Measurements from ENCODE around the gene MAP3K5.

Gene MAP3K5

DNA sequence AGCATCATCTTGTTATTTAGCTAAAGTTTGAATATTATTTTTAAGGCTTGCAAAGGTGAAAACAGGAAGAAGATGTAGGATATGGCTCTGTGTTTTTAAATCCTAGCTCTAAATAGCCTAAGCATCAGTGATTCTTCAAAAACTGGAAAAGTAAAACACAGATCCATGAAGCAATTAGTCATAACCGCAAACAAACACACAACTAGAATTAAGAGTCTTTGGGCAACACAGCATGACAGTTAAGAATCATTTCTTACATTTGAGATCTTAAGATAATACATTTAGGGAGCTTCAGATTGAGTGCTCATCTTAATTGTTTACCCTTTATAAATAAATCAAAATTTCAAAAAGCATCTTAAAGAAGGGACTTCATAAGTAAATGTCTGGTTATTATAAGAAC, 126.2 kb downstream of the MAP3K5 start:
- H3K9me2 ChIP-seq (replicated peaks; ENCODE audit: insufficient read depth, low read length) = no peaks in the 10 kb centered on the region
- TF ChIP-seq, protein P1, sequence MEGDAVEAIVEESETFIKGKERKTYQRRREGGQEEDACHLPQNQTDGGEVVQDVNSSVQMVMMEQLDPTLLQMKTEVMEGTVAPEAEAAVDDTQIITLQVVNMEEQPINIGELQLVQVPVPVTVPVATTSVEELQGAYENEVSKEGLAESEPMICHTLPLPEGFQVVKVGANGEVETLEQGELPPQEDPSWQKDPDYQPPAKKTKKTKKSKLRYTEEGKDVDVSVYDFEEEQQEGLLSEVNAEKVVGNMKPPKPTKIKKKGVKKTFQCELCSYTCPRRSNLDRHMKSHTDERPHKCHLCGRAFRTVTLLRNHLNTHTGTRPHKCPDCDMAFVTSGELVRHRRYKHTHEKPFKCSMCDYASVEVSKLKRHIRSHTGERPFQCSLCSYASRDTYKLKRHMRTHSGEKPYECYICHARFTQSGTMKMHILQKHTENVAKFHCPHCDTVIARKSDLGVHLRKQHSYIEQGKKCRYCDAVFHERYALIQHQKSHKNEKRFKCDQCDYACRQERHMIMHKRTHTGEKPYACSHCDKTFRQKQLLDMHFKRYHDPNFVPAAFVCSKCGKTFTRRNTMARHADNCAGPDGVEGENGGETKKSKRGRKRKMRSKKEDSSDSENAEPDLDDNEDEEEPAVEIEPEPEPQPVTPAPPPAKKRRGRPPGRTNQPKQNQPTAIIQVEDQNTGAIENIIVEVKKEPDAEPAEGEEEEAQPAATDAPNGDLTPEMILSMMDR (IDR thresholded peaks at IDR 0.05; ENCODE audit: insufficient read depth, low read length, poor library complexity, severe bottlenecking) = no peak
- no peak for TF ChIP-seq EZH2phosphoT487 (conservative IDR thresholded peaks at IDR 0.05; ENCODE audit: low read length)

DNA sequence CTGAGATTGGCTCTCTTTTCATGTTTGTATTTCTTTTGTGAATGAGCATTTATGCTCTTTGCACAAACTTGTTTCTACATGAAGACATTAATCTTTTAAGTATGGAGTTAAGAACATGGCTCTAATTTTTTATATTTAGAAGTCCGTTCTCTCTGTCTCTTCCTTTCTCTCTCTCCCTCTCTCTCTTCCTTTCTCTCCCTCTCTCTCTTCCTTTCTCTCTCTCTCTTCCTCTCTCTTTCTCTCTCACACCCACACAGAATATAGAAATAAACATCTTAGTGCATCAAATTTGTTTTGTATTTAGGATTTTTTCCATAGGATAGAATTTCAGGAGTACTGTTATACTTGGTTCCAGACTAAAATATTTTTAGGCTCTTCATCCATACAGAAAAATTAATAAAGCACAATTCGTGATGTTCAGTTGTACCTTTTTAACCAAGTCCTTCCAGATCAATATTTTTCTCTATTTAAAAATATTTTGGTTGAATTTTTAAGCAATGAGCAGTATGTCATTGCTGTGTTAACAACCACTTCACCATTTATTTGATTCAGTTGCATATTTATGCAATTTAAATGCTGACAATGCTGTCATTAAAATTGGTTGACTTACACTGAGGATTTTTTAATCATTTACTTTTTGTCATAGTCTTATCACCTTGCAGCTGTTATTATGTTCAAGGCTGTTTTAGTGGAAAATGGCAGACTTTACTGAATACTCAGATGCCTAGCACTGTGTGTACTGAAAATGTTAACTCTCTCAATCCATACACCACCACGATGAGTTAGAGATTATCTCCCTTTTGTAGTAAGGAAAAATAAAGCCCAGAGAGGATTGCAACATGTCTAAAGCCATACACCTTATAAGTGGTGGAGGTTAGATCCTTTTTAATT, 129.7 kb downstream of the MAP3K5 start:
- Histone ChIP-seq H3K27ac (ENCODE audit: low read depth, low read length) (no peak overlapping the region), H3K4me2 (ENCODE audit: low read depth, low read length, poor library complexity, severe bottlenecking) (no peak overlapping the region), H4K20me1 (ENCODE audit: low read depth, low read length) (no peaks in the 10 kb centered on the region), H3K36me3 (ENCODE audit: low read length) (no peaks in the 10 kb centered on the region), H3K27me3 (ENCODE audit: low read length) (no peaks in the 10 kb centered on the region), H3K9me3 (ENCODE audit: insufficient read depth, low read length) (no peaks in the 10 kb centered on the region), H3K79me2 (ENCODE audit: insufficient read depth, low read length) (no peaks in the 10 kb centered on the region), H3K4me3 (ENCODE audit: insufficient read depth, low read length, poor library complexity, severe bottlenecking) (no peak overlapping the region), H3K9me2 (replicated peaks; ENCODE audit: insufficient read depth, low read length) (no peaks in the 10 kb centered on the region), H3F3A (ENCODE audit: insufficient read depth) (no peaks in the 10 kb centered on the region), H3K9ac (ENCODE audit: low read length) (no peak overlapping the region), H2AFZ (ENCODE audit: low read depth, low read length, severe bottlenecking) (no peak overlapping the region)
- TF ChIP-seq EZH2phosphoT487 (conservative IDR thresholded peaks at IDR 0.05; ENCODE audit: low read length) = no peak
- TF ChIP-seq, protein P1 (IDR thresholded peaks at IDR 0.05; ENCODE audit: insufficient read depth, low read length, poor library complexity, severe bottlenecking) = no peak

More for the DNA sequence above, 126.2 kb downstream of the MAP3K5 start:
- Histone ChIP-seq H3K79me2 (ENCODE audit: insufficient read depth, low read length) (no peaks in the 10 kb centered on the region), H3K4me2 (ENCODE audit: low read depth, low read length, poor library complexity, severe bottlenecking) (no peak overlapping the region), H3K9ac (ENCODE audit: low read length) (no peak overlapping the region), H2AFZ (ENCODE audit: low read depth, low read length, severe bottlenecking) (no peak overlapping the region), H3K27me3 (ENCODE audit: low read length) (no peaks in the 10 kb centered on the region), H3K27ac (ENCODE audit: low read depth, low read length) (no peak overlapping the region), H3K36me3 (ENCODE audit: low read length) (no peaks in the 10 kb centered on the region), H3K9me3 (ENCODE audit: insufficient read depth, low read length) (no peaks in the 10 kb centered on the region), H3F3A (ENCODE audit: insufficient read depth) (no peaks in the 10 kb centered on the region), H3K4me3 (ENCODE audit: insufficient read depth, low read length, poor library complexity, severe bottlenecking) (no peak overlapping the region), H4K20me1 (ENCODE audit: low read depth, low read length) (no peaks in the 10 kb centered on the region)

DNA sequence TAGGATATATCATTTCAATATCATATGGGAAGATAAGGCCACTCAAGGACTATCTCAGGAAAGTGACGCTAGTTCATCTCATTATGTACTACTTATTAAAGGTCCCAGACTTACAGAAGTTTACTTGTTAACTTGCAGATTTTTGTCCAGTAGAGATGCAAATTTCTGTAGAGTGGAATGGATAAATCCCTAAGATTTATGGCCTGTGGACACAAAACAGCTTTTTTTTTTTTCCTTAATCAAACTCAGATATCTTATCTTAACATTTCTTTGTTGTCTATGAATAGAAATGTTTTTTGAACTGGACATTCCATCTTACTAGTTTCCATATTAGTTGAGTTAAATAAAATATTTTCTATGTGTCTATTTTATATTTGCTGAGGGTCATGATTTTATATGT, 131.6 kb downstream of the MAP3K5 start:
- Histone ChIP-seq H3K4me2 (ENCODE audit: low read depth, low read length, poor library complexity, severe bottlenecking) (no peak overlapping the region), H3K79me2 (ENCODE audit: insufficient read depth, low read length) (no peaks in the 10 kb centered on the region), H3K9me3 (ENCODE audit: insufficient read depth, low read length) (no peaks in the 10 kb centered on the region), H3K27ac (ENCODE audit: low read depth, low read length) (no peak overlapping the region), H2AFZ (ENCODE audit: low read depth, low read length, severe bottlenecking) (no peak overlapping the region), H3K4me3 (ENCODE audit: insufficient read depth, low read length, poor library complexity, severe bottlenecking) (no peak overlapping the region), H3K36me3 (ENCODE audit: low read length) (no peaks in the 10 kb centered on the region), H4K20me1 (ENCODE audit: low read depth, low read length) (no peaks in the 10 kb centered on the region), H3K9ac (ENCODE audit: low read length) (no peak overlapping the region), H3K9me2 (replicated peaks; ENCODE audit: insufficient read depth, low read length) (no peaks in the 10 kb centered on the region), H3F3A (ENCODE audit: insufficient read depth) (no peaks in the 10 kb centered on the region), H3K27me3 (ENCODE audit: low read length) (no peaks in the 10 kb centered on the region)
- no peak for TF ChIP-seq EZH2phosphoT487 (conservative IDR thresholded peaks at IDR 0.05; ENCODE audit: low read length)
- TF ChIP-seq, protein P1 (IDR thresholded peaks at IDR 0.05; ENCODE audit: insufficient read depth, low read length, poor library complexity, severe bottlenecking) = no peak
